ENCODE data around the gene CASK. TPM values are rescaled to one million over a fixed set of nuclear protein-coding genes. Genes with fewer than 3 reads are reported as not detected.

Gene CASK
- total RNA-seq, 2 donors from 2014 or later = 44.3 to 46.1 TPM

DNA sequence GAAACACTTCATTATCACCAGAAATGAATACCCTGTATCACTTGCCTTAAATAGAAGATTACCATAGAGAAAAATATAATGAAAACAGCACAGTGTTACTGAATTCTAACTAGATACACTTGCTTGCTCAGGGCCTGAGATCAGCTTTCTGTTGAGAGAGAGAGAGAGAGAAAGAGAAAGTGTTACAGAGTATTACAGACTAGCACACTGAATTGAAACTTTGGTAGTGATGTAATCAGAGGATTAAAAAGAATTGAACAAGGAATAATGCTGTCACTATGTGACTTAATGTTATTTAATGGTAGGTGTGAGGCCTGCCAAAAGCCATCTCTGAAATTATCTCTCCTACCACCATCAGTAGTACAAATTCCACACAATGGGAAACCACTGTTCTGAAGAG, 35.5 kb upstream of the CASK start:
- H3K4me1 ChIP-seq (ENCODE audit: control insufficient read depth in 1 of 2, low read depth in 2 of 2) = no peaks in the 10 kb centered on the region
- H3K36me3 ChIP-seq = no peaks in the 10 kb centered on the region
- no peak for TF ChIP-seq CTCF (IDR thresholded peaks at IDR 0.05)
- H3K4me3 ChIP-seq = no peak overlapping the region
- H3K27me3 ChIP-seq (replicated peaks; ENCODE audit: insufficient read depth) = no peaks in the 10 kb centered on the region
- DNase-seq (ENCODE audit: low spot score) = no peak
- no peak for ATAC-seq (ENCODE audit: insufficient number of reproducible peaks, low FRiP score, low read depth)
- no peaks in the 10 kb centered on the region for H3K9me3 ChIP-seq
- H3K27ac ChIP-seq = no peak overlapping the region

GRCh38 chrX:41956027-41956426, 32.7 kb upstream of the CASK start:
- Histone ChIP-seq H3K4me1 (ENCODE audit: control insufficient read depth in 1 of 2, low read depth in 2 of 2) (no peaks in the 10 kb centered on the region), H3K36me3 (no peaks in the 10 kb centered on the region), H3K4me3 (no peak overlapping the region), H3K27me3 (replicated peaks; ENCODE audit: insufficient read depth) (no peaks in the 10 kb centered on the region), H3K9me3 (no peaks in the 10 kb centered on the region), H3K27ac (no peak overlapping the region)
- no peak for TF ChIP-seq CTCF (IDR thresholded peaks at IDR 0.05)
- DNase-seq (ENCODE audit: low spot score) (no peak), ATAC-seq (ENCODE audit: insufficient number of reproducible peaks, low FRiP score, low read depth) (no peak)

DNA sequence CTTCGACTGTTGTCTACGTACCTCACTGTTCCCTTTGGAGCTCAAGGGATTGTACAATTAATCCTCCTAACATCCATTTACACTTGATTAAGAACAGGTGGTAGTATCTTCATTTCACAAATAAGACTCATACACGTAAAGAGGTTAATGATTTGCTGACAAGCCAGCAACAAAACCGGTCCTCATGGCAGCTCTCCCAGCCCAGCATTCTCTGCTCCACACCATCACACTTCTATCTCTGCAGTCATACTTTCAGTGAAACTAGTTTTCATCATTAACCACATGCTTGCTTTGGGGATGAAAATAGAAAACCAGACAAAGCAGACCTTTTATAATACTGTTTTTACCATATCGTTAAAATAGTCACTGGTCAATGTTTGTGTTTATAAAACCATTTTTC, 28.7 kb upstream of the CASK start:
- DNase-seq (ENCODE audit: low spot score) (no peak), ATAC-seq (ENCODE audit: insufficient number of reproducible peaks, low FRiP score, low read depth) (no peak)
- H3K27me3 ChIP-seq (replicated peaks; ENCODE audit: insufficient read depth) = no peaks in the 10 kb centered on the region
- TF ChIP-seq CTCF (IDR thresholded peaks at IDR 0.05) = no peak
- no peak overlapping the region for H3K27ac ChIP-seq
- no peaks in the 10 kb centered on the region for H3K36me3 ChIP-seq
- H3K4me3 ChIP-seq = no peak overlapping the region
- no peaks in the 10 kb centered on the region for H3K4me1 ChIP-seq (ENCODE audit: control insufficient read depth in 1 of 2, low read depth in 2 of 2)
- H3K9me3 ChIP-seq = no peaks in the 10 kb centered on the region

- H3K27me3 ChIP-seq (replicated peaks; ENCODE audit: insufficient read depth) = no peaks in the 10 kb centered on the region
- no peaks in the 10 kb centered on the region for H3K4me1 ChIP-seq (ENCODE audit: control insufficient read depth in 1 of 2, low read depth in 2 of 2)
- no peak overlapping the region for H3K27ac ChIP-seq
- no peak for TF ChIP-seq CTCF (IDR thresholded peaks at IDR 0.05)
- no peaks in the 10 kb centered on the region for H3K9me3 ChIP-seq
- no peak overlapping the region for H3K4me3 ChIP-seq
- ATAC-seq (ENCODE audit: insufficient number of reproducible peaks, low FRiP score, low read depth) (no peak), DNase-seq (ENCODE audit: low spot score) (no peak)
- no peaks in the 10 kb centered on the region for H3K36me3 ChIP-seq
Measured at GRCh38 chrX:41946989-41947612, 23.7 kb upstream of the CASK start.

DNA sequence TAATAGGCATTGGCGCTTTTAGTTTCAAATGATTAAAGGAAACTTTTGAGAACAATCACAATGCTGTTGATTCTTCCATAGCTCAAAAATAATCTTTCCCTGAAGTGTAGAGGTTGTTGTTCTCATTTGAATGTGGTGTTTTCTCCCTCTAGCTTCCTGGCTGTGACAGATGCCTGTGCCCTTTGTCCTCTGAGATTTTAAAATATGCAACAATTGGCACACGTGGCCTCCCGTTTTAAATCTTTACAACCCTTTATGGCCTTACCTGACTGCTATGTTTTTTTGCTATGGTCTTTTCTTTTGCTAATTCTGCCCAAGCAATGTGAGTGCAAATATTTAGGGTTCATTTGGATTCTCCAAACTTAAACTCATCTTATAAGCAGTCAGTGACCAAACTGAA, 22.9 kb upstream of the CASK start:
- no peak for TF ChIP-seq CTCF (IDR thresholded peaks at IDR 0.05)

More for the DNA sequence above, 22.9 kb upstream of the CASK start:
- no peaks in the 10 kb centered on the region for H3K27me3 ChIP-seq (replicated peaks; ENCODE audit: insufficient read depth)
- no peaks in the 10 kb centered on the region for H3K4me1 ChIP-seq (ENCODE audit: control insufficient read depth in 1 of 2, low read depth in 2 of 2)
- ATAC-seq (ENCODE audit: insufficient number of reproducible peaks, low FRiP score, low read depth) (no peak), DNase-seq (ENCODE audit: low spot score) (no peak)
- no peaks in the 10 kb centered on the region for H3K36me3 ChIP-seq
- H3K27ac ChIP-seq = no peak overlapping the region
- H3K9me3 ChIP-seq = no peaks in the 10 kb centered on the region
- H3K4me3 ChIP-seq = no peak overlapping the region

Data from thoracic aorta (tissue), 2 donors.